Astrocyte (in vitro differentiated cells and primary cell): ENCODE measurements around the gene LRIT2. TPM values are rescaled to one million over a fixed set of nuclear protein-coding genes. Genes with fewer than 3 reads are reported as not detected.
"Not testable (repeated sequence)": the region's sequence is repeated elsewhere in the genome, so short reads cannot be mapped to it uniquely, and the experiment has no call there.

Source experiments
- DNase-seq: peaks from one replicate; pipeline ENCODE4 v3.0.0-alpha.2; 2010; ENCODE audit warnings: low read depth
- FAIRE-seq: peaks from 2 replicates; lab custom pipeline; 2011; peaks lifted over from hg19 to GRCh38; lab: Jason Lieb, UNC
- H2AFZ ChIP-seq: 2 replicates; pipeline ENCODE4 v1.6.0; 2012; ENCODE audit warnings: low read depth, low read length, inconsistent platforms
- H3K27ac ChIP-seq: 2 replicates; pipeline ENCODE4 v1.5.1; 2011; ENCODE audit warnings: low read depth, low read length, inconsistent platforms
- H3K27me3 ChIP-seq: 2 replicates; pipeline ENCODE4 v1.6.0; 2011; ENCODE audit warnings: low read length, inconsistent platforms; ENCODE audit not compliant: insufficient read depth
- H3K36me3 ChIP-seq: 2 replicates; pipeline ENCODE4 v1.5.1; 2011; ENCODE audit warnings: low read length, inconsistent platforms; ENCODE audit not compliant: insufficient read depth
- H3K4me1 ChIP-seq: 2 replicates; pipeline ENCODE4 v1.5.1; 2011; ENCODE audit warnings: low read length, inconsistent platforms; ENCODE audit not compliant: insufficient read depth
- H3K4me2 ChIP-seq: 2 replicates; pipeline ENCODE4 v1.6.0; 2012; ENCODE audit warnings: low read length, inconsistent platforms
- H3K4me3 ChIP-seq: 2 replicates; pipeline ENCODE4 v1.5.1; 2011; ENCODE audit warnings: low read depth, mild to moderate bottlenecking, low read length, inconsistent platforms; ENCODE audit not compliant: insufficient read depth
- H3K79me2 ChIP-seq: 2 replicates; pipeline ENCODE4 v1.6.0; 2012; ENCODE audit warnings: mild to moderate bottlenecking, low read length, inconsistent platforms; ENCODE audit not compliant: insufficient read depth
- H3K9ac ChIP-seq: 2 replicates; pipeline ENCODE4 v1.6.0; 2012; ENCODE audit warnings: mild to moderate bottlenecking, low read length, inconsistent platforms
- H3K9me3 ChIP-seq: 2 replicates; pipeline ENCODE4 v1.5.1; 2012; ENCODE audit warnings: low read depth, mild to moderate bottlenecking, low read length, inconsistent platforms; ENCODE audit not compliant: insufficient read depth
- H4K20me1 ChIP-seq: 2 replicates; pipeline ENCODE4 v1.6.0; 2012; ENCODE audit warnings: low read length, inconsistent platforms; ENCODE audit not compliant: insufficient read depth
- H3K27ac Mint-ChIP-seq: one replicate; pipeline ENCODE4 v1.8.0; 2021; ENCODE audit warnings: mild to moderate bottlenecking, mixed read lengths; ENCODE audit not compliant: unreplicated experiment
- H3K27me3 Mint-ChIP-seq: one replicate; pipeline ENCODE4 v1.8.0; 2021; ENCODE audit warnings: low read depth, mixed read lengths; ENCODE audit not compliant: unreplicated experiment
- H3K36me3 Mint-ChIP-seq: one replicate; pipeline ENCODE4 v1.8.0; 2021; ENCODE audit warnings: low read depth, mixed read lengths; ENCODE audit not compliant: unreplicated experiment
- H3K4me1 Mint-ChIP-seq: one replicate; pipeline ENCODE4 v1.8.0; 2021; ENCODE audit warnings: low read depth, mixed read lengths; ENCODE audit not compliant: unreplicated experiment
- H3K4me3 Mint-ChIP-seq: one replicate; pipeline ENCODE4 v1.8.0; 2021; ENCODE audit warnings: mild to moderate bottlenecking, moderate library complexity, mixed read lengths; ENCODE audit not compliant: unreplicated experiment
- H3K9me3 Mint-ChIP-seq: one replicate; pipeline ENCODE4 v1.8.0; 2021; ENCODE audit warnings: mild to moderate bottlenecking, mixed read lengths; ENCODE audit not compliant: unreplicated experiment
- CTCF ChIP-seq: IDR thresholded peaks from 2 replicates; pipeline ENCODE4 v1.5.1; 2011; ENCODE audit warnings: low read depth, mild to moderate bottlenecking, inconsistent platforms, low read length, moderate library complexity; ENCODE audit not compliant: insufficient read depth
- EZH2 ChIP-seq: IDR thresholded peaks from 2 replicates; pipeline ENCODE4 v1.6.1; 2012; ENCODE audit warnings: mild to moderate bottlenecking, low read length, inconsistent platforms; ENCODE audit not compliant: insufficient read depth
- total RNA-seq: library from RNA; stranded (reverse); gene quantifications from 2 replicates; pipeline ENCODE4 v1.2.1, GENCODE V29; 2021

The LRIT2 gene
- total RNA-seq, 1 donor from 2014 or later, result not detected

GRCh38 chr10:84185526-84186175, 39.7 kb downstream of the LRIT2 start:
- H3K27ac Mint-ChIP-seq, result no peak overlapping the region
- TF ChIP-seq EZH2 (no peak), CTCF (no peak)
- no peaks in the 10 kb centered on the region for H3K79me2 ChIP-seq
- FAIRE-seq, result no peak
- no peak overlapping the region for H3K4me3 Mint-ChIP-seq
- H3K27me3 ChIP-seq, result no peaks in the 10 kb centered on the region
- H3K9me3 ChIP-seq, result no peaks in the 10 kb centered on the region
- no peak overlapping the region for H2AFZ ChIP-seq
- no peak overlapping the region for H3K4me3 ChIP-seq
- no peaks in the 10 kb centered on the region for H3K36me3 Mint-ChIP-seq
- peaks cover 6% of the 10 kb centered on the region for H3K27me3 Mint-ChIP-seq
- H3K27ac ChIP-seq, result no peak overlapping the region
- no peaks in the 10 kb centered on the region for H3K36me3 ChIP-seq
- no peak overlapping the region for H3K9ac ChIP-seq
- H3K4me2 ChIP-seq, result no peak overlapping the region
- no peaks in the 10 kb centered on the region for H4K20me1 ChIP-seq
- no peaks in the 10 kb centered on the region for H3K4me1 Mint-ChIP-seq
- no peaks in the 10 kb centered on the region for H3K9me3 Mint-ChIP-seq
- no peak for DNase-seq
- no peaks in the 10 kb centered on the region for H3K4me1 ChIP-seq

GRCh38 chr10:84184517-84184916, 40.8 kb downstream of the LRIT2 start:
- Histone ChIP-seq H3K36me3 (no peaks in the 10 kb centered on the region), H3K4me2 (no peak overlapping the region), H3K79me2 (no peaks in the 10 kb centered on the region), H2AFZ (no peak overlapping the region), H3K27me3 (no peaks in the 10 kb centered on the region), H3K9me3 (no peaks in the 10 kb centered on the region), H3K4me1 (no peaks in the 10 kb centered on the region), H3K27ac (no peak overlapping the region), H3K4me3 (no peak overlapping the region), H3K9ac (no peak overlapping the region), H4K20me1 (no peaks in the 10 kb centered on the region)
- DNase-seq, result no peak
- FAIRE-seq, result no peak
- Mint-ChIP-seq H3K36me3 (no peaks in the 10 kb centered on the region), H3K27me3 (peaks cover 6% of the 10 kb centered on the region), H3K4me3 (no peak overlapping the region), H3K4me1 (no peaks in the 10 kb centered on the region), H3K9me3 (no peaks in the 10 kb centered on the region), H3K27ac (no peak overlapping the region)
- no peak for TF ChIP-seq EZH2
- TF ChIP-seq CTCF, result no peak

GRCh38 chr10:84181631-84182030, 43.7 kb downstream of the LRIT2 start:
- no peaks in the 10 kb centered on the region for H3K27me3 ChIP-seq
- H3K27ac ChIP-seq, result no peak overlapping the region
- H3K79me2 ChIP-seq, result no peaks in the 10 kb centered on the region
- no peak for FAIRE-seq
- Mint-ChIP-seq H3K36me3 (no peaks in the 10 kb centered on the region), H3K4me1 (no peaks in the 10 kb centered on the region), H3K27me3 (no peaks in the 10 kb centered on the region), H3K9me3 (no peaks in the 10 kb centered on the region), H3K4me3 (no peak overlapping the region), H3K27ac (no peak overlapping the region)
- no peaks in the 10 kb centered on the region for H3K36me3 ChIP-seq
- DNase-seq, result no peak
- no peak overlapping the region for H2AFZ ChIP-seq
- TF ChIP-seq CTCF (no peak), EZH2 (no peak)
- no peak overlapping the region for H3K9ac ChIP-seq
- H3K4me3 ChIP-seq, result no peak overlapping the region
- H4K20me1 ChIP-seq, result no peaks in the 10 kb centered on the region
- no peak overlapping the region for H3K4me2 ChIP-seq
- H3K9me3 ChIP-seq, result no peaks in the 10 kb centered on the region
- H3K4me1 ChIP-seq, result no peaks in the 10 kb centered on the region

- H3K27ac Mint-ChIP-seq, H3K9me3 Mint-ChIP-seq, H3K4me3 Mint-ChIP-seq, H3K4me3 ChIP-seq, H3K4me1 ChIP-seq, H4K20me1 ChIP-seq, H3K27me3 ChIP-seq, H3K36me3 Mint-ChIP-seq, H3K9ac ChIP-seq, H3K36me3 ChIP-seq, FAIRE-seq, H3K4me1 Mint-ChIP-seq, DNase-seq, H3K27ac ChIP-seq, H3K9me3 ChIP-seq, H3K4me2 ChIP-seq, H2AFZ ChIP-seq, H3K79me2 ChIP-seq, H3K27me3 Mint-ChIP-seq: not testable (repeated sequence)
Observed at GRCh38 chr10:84180386-84180785, 45.0 kb downstream of the LRIT2 start.
